ENCODE measurements around the gene OTOS. TPM values are rescaled to one million over a fixed set of nuclear protein-coding genes. Genes with fewer than 3 reads are reported as not detected.

Gene OTOS
- polyA plus RNA-seq (ENCODE audit: insufficient read length), result not detected

DNA sequence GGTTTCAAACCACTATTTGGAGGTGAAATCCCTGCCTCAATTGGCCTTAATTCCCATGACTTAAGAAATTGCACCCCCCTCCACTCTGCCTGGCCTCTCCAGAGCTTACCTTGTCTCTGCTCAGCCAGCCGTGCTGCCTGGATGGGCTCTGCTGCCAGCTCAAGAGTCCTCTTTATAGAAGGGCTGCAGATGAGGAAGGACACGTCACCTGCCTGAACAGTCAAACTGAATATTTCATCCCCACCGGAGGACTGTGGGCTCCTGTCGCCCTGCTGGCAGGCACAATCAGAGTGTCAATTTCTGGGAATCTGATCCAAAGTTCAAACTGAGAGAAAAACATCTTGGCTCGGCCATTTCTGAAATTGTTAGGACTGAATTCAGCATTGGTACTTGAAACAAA lies at the start of gene OTOS:
OTOS (minus strand) TSS at position 148 of the 400 bp plus-strand sequence. CDS start 332 bp downstream, outside the sequence.
- DNase-seq (ENCODE audit: low read depth), result no peak

DNA sequence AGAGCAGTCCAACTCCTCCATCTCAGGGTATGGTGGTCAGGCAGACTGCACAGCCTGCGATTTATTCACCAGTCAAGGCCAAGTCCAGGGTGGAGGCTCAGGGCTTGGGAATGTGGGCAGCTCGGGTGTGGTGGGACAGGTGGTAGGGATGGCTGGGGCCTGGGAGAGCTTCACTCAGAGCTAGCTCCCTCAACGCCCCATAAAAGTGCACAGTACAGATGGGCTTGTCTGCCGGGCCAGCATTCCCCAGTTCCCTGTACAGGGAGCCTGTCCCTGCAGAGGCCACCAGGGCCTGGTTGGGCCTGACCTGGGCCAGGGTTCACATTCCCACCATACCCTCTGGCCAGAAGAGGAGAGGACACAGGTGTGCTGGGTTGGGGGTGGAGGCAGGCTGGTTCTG lies 49.2 kb upstream of the OTOS start:
- DNase-seq (ENCODE audit: low read depth), result no peak

DNA sequence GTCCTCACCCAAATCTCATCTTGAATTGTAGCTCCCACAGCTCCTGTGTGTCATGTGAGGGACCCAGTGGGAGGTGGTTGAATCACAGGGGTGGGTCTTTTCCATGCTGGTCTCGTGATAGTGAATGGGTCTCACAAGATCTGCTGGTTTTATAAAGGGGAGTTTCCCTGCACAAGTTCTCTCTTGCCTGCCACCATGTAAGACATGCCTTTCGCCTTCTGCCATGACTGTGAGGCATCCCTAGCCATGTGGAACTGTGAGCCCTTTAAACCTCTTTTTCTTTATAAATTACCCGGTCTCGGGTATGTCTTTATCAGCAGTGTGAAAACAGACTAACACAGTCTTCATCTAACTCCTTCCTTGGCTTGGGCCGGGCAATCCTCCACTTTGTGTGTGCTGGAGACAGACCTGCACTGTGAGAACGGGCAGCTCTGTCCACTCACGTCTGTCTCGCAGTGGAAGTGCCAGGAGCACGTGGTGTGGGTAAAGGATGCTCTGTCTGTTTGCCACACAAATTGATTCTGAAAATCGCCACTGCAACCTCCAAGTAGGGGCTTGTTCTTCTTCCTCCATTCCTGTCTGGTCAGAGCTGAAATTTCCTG lies 47.6 kb upstream of the OTOS start:
- no peak for DNase-seq (ENCODE audit: low read depth)

DNA sequence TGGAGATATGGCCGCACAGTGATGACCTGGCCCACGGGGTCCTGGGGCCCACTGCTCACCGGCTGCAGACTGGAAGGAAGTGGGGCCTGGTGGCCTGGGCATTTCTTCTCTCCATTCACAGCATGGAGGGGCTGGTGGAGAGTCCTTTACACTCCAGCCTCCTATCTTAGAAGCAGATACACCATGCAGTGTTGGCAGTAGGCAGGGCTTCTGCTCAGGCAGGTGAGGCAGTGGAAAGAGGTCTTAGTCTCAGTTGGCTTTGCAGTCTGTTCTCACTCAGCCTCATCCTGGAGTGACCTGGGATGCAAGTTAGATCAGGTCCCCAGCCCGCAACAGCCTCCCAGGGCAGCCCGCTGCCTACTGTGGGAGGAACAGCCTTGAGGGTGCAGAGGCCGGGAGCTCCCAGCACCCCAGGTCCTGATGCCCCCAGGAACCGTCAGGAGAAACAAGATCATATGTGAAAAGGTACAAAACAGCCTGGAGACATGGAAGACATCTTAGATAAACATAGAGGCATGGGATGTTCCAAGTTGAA lies 45.8 kb upstream of the OTOS start:
- no peak for DNase-seq (ENCODE audit: low read depth)

DNA sequence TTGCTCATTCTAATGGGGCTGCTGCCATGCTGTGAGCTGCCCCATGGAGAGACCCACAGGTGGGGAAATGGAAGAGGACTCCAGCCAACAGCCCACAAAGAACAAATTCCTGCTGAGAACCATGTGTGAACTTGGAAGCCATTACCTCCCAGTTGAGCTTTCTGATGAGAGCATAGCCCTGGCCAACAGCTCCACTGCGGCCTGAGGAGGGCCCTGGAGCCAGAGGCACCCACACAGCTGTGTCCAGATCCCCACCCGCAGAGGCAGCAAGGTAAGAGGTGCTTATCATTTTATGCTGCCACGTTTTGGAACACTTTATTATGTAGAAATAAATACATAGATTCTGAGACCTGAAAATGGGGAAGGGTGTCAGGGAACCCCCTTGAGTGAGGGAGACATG lies 44.2 kb upstream of the OTOS start:
- no peak for DNase-seq (ENCODE audit: low read depth)

DNA sequence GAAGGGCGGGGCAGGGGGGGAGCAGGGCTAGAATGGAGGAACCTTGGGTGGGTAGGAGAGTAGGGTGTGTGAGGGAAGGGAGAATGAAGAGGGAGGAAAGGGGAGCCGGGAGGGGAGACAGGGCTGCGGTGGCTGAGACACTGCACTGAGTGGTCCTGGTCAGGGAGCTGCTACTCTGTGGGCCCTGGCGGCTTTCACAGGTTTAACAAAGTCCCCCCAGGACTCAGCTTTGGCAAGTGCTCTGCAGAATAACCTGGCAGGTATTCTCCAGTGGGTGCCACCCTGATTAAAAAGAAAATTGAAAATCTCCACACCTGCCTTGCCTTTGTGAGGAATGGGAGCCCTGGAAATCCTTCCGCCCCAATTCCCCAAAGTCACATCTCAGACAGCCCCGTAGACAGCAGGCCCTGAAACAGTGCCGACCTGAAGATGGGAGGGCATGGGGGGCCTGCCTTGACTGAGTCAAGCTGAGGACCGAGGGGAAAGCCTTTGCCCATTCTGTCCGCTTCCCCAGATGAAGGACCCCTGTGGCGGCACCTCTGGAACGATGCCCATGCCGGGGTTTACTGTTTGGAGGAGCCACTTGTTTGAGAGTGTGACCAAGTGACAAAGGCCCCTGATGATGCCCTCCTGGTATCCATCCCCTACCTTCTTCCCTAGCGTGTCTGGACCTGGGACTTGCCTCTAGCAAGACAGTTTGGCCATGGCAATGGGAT lies 43.6 kb upstream of the OTOS start:
- DNase-seq (ENCODE audit: low read depth), result no peak

DNA sequence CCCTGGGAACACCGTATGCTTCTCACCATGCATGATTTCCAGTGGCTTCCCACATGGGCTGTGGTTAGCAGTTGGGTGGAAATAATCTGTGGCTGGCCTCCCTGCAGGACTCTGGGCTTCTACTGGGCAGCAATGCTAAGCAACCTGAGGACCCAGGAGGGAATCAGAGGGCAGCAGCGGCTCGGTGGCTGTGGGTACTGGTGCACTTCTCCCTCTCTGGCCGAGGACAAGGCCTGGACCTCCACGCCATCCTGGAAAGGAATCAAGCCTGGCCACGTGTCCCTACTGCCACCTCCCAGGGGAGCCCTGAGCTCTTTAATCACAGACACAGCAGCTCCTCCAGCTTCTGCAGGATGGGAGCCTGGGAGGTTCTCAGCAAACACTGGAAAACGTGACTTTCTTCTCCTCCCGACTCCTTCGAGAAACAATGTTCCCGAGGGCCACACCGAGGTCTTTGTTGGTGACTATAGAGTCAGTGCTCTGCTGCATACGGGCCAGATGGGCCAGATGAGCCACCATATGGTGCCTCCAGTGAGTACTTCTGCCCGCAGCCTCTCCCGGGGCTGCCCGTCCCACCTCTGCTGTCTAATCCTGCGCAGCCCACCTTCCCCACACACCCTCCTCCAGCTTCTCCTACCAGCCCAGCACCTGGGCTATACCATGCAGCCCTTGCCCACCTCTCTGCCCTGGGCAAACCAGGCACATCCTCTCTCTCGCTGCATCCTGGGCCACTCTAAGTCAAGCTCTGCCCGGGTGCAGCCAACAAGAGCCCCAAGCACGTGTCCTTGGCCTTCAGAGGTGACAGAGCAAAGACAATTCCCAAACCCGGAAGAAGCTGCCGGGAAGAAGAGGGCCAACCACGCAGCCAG lies 42.8 kb upstream of the OTOS start:
- no peak for DNase-seq (ENCODE audit: low read depth)

DNA sequence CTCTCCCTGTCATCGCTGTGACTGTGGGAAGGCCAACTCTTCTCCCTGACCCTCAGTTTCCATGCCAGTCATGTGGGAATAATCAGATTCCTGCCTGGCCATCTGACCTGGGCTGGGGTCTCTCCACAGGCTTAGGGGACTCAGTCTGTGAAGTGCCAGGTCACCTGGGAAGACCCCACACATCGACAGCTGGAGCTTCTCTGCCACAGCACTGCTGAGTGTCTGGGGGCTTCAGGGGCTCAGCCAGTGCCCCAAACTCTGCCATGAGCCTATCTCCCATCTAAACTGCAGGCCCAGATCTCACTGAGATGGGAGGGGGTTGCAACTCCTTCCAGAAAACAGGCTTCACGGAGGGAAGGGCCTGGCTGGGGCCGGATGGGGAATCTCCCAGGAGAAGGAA lies 42.0 kb upstream of the OTOS start:
- DNase-seq (ENCODE audit: low read depth), result no peak

DNA sequence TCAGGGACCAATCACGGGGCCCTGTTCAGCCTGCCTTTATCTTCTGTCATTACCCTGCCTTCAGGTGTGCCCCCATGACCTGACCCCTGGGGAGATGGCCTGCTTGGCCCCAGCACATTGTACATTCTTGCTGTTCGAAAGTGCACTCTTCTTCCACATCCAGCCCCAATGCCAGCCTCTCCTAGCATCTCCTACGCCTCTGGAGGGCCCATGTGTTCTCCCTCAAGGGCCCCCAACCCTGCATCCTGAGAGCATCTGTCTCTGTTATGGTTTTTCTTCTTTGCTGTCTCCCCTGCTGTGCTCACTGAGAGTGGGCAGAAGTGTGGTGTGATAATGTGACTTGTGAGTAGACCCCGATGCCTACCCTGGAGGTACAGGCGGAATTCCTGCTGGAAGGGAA lies 41.5 kb upstream of the OTOS start:
- no peak for DNase-seq (ENCODE audit: low read depth)

DNA sequence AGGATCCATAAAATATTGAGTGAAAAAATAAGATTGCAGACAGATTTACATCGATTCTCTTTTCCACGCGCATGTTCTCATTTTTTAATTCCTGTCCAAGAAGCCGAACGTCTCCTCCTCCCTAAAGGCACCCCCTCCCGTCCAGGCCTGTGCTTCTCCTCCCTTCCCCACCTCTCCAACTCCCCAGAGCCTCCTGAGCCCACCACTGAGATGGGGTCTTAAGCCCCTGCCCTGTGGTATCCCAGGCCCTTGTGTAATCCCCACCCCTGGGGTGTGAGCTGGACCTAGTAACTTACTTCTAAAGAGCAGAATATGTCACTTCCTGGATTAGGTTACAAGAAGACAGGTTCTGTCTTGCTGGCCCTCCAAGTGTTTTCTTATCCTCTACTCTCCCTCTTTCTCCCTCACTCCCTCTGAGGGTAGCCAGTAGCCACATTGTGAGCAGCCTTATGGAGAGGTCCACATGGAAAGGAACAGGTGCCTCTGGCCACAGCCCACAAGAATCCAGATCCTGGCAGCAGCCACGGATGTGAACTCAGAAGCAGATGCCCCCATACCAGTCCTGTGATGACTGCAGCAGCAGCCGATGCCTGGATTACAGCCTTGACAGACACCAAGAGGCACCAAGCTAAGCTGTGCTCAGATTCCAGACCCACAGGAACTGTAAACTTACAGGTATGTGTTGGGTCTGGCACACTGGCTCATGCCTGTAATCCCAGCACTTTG lies 39.6 kb upstream of the OTOS start:
- no peak for DNase-seq (ENCODE audit: low read depth)

DNA sequence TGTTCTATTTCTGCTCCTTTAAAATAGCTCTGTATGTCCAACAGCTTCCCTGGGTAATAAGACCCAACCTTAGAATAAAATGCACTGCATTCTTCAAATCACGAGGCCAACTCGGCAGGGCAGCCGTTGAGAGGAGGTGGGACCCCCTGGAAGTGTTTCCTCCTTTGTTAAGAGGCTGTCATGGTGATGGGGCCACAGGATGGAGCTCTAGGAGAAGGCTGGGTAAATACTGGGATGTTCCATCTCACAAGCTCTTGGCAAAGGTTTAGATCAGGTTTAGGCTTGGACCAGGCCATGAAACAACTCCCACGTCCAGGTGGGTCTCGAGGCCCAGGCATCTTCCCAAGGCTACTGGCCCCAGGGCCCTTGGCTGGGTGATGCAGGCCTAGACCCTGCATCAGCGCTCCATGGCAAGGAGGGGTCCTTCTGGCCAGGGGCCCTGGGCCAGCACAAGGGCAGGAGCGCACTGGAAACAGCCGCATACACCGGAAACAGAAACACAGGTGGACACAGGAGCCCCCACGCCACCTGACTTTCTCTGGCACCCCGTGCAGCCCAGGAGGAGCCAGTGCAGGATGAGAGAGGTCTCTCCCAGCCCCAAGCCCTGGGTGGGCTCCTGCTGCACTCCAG lies 38.8 kb upstream of the OTOS start:
- no peak for DNase-seq (ENCODE audit: low read depth)

DNA sequence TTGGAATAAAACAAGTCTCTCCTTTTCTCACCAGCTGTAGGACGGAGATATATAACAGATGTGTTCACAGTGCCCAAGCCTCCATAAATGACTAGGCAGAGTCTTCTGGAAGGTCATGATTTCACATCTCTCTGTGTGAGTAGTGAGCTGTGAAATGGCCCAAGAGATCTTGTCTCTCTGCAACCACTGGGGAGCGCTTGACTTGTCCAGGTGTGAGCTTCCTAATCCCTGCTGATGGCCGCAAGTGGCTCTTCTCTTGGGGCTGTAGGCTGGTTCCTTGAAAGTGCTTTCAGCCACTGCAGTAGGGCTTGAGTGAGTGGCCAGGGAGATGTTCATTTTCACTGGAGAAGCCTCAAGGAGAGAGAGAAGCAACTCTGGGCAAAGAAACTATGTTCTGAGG lies 38.1 kb upstream of the OTOS start:
- no peak for DNase-seq (ENCODE audit: low read depth)

DNA sequence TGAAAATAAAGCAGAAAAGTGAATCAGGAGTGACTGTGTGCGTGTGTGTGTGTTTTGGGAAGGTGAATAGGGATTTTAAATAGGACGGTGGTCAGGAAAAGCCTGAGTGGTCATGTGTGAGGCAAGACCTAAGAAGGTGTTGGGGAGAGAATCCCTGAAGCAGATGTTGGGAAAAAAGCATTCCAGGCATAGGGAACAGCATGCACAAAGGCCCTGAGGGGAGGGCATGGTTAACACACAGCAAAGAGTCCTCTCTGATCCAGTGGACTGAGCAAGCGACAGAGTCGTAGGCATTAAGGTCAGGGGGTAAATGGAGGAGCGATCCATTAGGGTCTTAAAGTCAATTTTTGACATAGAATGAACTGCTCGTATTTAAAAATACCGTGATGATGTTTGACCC lies 34.0 kb upstream of the OTOS start:
- DNase-seq (ENCODE audit: low read depth), result no peak

DNA sequence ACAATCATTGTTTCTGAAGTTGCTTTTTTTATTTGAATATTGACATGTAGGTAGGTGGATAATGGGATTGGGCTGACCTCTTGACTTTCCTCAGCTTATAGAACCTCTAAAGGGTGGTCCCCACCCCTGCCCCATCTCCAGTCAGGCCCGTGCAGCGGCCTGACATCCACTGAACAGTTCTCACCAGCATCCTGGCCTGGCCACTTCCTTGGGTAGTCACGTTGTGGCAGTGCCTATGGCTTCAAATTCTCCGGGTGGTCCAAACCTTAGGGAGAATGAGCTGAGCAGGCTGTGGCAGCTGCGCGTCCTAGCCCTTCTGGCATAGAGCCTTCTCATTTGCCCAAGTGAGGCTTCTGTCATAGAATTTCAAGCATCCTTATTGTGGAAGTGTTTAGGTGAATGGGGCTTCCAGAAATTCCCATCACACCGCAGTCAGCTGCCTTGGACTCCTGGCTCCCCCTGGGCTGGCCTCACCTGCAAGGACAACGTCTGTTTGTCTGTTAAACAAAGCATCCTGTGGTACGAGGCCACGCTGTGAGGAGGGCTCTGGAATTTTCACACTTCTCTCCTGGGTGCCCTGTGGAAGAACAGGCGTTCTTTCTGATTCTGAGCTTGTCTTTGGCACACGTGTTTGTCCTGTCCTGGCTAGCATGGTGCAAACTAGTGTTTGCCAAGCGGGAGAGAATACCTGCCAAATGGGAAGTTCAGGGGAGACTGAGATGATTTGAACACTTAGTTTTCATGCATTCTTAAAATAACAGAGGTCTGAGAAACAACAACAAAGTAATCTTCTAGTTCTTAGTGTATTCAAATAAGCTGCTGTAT lies 31.8 kb upstream of the OTOS start:
- no peak for DNase-seq (ENCODE audit: low read depth)

DNA sequence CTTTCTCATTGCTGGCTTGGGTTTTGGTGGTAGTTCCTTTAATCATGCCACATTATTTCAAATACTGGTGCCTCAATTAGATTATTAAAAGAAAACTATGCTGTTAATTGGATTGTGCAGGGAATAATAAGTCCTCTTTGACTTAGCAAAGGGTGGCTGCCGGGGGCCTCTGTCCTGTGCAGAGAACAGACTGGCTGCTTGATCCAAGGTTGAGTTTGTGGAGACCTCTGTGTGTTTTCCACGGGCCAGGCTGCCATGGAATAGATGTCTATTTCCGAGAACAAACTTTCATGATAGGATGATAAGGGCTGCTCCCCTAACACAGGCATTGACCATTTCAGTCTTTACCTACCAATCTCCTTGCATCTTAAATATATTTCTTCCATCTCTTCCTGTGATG lies 30.4 kb upstream of the OTOS start:
- DNase-seq (ENCODE audit: low read depth), result no peak

DNA sequence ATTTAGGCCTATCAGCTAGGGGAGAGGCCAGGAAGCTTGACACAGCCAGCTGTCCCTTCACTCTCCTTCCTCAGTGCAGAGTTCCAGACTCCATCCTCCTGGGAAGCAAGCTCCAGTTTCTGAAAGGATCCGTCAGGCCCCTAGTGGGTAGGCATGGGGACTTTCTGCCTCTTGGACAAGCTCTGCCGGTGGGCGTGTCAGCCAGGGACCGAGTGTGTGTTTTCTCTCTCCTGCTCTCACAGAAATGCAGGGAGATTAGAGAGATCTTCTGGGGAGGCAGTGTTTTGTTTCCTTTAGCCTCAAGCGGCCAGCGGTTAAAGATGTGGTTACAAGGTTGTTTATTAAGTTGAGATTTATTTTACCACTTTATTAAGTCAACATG lies 29.9 kb upstream of the OTOS start:
- no peak for DNase-seq (ENCODE audit: low read depth)

DNA sequence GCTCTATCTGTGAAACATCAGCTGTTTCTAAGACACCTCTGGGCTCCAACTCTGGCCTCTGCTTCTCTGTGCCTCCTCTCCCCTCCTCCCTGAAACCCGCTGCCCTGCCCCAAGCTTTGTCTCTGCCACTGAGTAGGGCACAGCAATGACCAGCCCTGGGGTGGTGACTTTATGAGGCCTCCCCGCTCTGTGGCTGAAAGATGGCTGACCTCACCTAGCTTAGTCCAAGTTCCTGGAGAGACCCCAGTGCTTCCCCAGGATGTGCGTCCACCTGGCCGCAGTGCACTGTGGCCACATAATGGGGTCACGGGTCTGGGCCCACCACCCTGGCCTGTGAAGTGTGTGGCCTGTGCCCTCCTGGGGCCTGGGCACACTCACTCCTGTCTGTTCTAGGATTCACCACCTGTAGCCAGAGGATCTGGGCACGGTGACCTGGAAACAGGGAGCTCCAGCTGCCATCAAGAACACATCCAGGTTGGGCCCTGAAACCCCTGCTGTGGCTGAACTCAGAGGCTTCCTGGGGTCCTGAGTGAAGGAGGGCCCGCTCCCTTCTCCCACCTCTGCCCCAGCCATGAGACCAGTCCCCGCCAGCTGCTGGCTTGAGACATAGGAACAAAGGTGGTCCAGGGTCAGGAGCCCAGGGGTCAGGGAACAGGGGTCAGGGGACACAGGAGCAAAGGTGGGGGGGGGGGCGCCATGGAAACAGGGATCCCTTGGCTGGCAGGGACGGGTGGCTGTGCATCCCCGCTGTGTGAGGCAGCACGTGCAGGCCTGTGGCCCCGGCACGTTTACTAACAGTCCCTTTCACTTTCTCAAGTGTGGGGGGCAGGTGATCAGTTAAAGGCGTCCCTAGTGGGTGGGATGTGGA lies 29.3 kb upstream of the OTOS start:
- DNase-seq (ENCODE audit: low read depth), result no peak

DNA sequence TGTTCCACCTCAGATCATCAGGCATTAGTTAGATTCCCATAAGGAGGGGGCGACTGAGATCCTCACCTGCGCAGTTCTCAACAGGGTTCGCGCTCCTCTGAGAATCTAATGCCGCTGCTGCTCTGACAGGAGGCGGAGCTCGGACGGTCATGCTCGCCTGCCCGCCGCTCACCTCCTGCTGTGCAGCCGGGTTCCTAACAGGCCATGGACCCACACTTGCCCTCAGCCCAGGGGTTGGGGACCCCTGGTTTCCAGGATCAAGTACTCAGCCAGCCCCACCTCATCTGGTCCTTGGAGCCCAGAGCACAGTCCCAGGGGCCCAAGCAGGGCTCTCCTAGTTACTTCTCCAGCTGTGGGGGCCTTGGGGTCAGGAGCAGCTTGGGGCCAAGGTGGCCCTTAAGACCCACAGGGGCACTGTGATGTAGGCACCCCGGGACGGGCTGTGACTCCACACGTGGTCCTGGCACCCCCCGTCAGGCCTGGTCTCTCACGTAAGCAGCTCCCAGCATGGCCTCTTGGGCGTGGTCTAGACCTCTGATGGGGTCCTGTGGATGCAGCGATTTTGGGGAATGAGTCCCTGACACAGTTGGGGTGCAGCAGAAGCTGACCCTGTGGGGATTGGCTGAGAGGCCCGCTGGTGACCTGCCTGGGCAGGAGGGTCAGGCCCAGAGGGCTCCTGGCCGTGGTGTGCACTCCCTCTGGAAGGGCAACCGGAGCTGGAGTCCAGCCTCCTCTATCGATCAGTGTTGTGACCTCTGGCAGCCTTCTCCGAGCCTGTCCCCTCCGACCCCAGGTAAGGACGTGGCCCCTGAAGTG lies 28.3 kb upstream of the OTOS start:
- DNase-seq (ENCODE audit: low read depth), result no peak

DNA sequence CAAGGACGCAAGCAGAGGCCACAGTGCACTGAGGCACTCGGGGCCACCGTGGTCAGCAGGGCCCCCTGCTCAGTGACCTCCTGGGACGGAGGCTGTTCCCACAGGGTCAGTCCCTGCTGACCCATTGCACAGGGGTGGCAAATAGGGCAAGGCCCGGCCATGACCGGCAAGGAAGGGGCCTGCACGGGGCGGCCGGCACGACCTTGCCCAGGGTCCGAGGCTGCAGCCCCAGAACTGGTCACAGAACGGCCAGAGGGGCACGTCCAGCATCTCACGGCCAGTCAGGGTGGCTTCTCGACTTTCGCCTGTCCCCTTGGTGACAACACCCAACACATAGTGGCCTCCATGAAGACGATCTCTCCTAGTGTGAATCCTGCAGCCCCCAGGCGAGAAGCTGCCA lies 27.6 kb upstream of the OTOS start:
- DNase-seq (ENCODE audit: low read depth), result no peak
